GM12878 (cell line): ENCODE measurements around the gene UBR3. TPM values are rescaled to one million over a fixed set of nuclear protein-coding genes. Genes with fewer than 3 reads are reported as not detected.

Experiments
- ATAC-seq: fragments of 200-7000 bp; cut with Tn5 transposase; 3 replicates; pipeline ENCODE4 v1.9.1; 2020; ENCODE audit warnings: mild to moderate bottlenecking, moderate library complexity
- BruUV-seq: library from RNA; stranded (reverse); fragments of 400-500 nt; replicated peaks from 2 replicates; lab custom pipeline; 2021; lab: Mats Ljungman, UMichigan
- CTCF ChIA-PET: fragments of 300-600 bp; sonication (Branson Sonifier 250); formaldehyde crosslinking; extraction: SDS; loops from one replicate; lab custom pipeline; 2021; ENCODE audit warnings: inconsistent platforms; lab: Yijun Ruan, JAX
- POLR2A ChIA-PET: fragments of 350-600 bp; formaldehyde crosslinking; extraction: SDS; loops from one replicate; lab custom pipeline; 2021; ENCODE audit warnings: inconsistent platforms; lab: Charles Lee
- RAD21 ChIA-PET: fragments of 300-600 bp; sonication (Branson Sonifier 250); formaldehyde crosslinking; loops from one replicate; lab custom pipeline; 2023; ENCODE audit warnings: antibody characterized with exemption; ENCODE audit not compliant: unreplicated experiment; lab: Charles Lee
- SMC1A ChIA-PET: fragments of 300-600 bp; sonication (Branson Sonifier 250); formaldehyde crosslinking; loops from one replicate; lab custom pipeline; 2023; ENCODE audit not compliant: unreplicated experiment, uncharacterized antibody; lab: Charles Lee
- DNase-seq: peaks from one replicate; pipeline ENCODE4 v3.0.0-alpha.2; 2011; ENCODE audit warnings: low read depth, low spot score
- FAIRE-seq: peaks from 3 replicates; lab custom pipeline; 2011; peaks lifted over from hg19 to GRCh38; lab: Jason Lieb, UNC
- H2AFZ ChIP-seq: 2 replicates; pipeline ENCODE4 v1.6.0; 2011; ENCODE audit warnings: low read depth, low read length, control low read depth; ENCODE audit not compliant: control insufficient read depth
- H3K27ac ChIP-seq: 2 replicates; pipeline ENCODE4 v1.5.1; 2011; ENCODE audit warnings: control low read depth; ENCODE audit not compliant: control insufficient read depth, insufficient read depth
- H3K27me3 ChIP-seq, 2 experiments: replicated peaks in 1 of 2; 2 replicates each; pipeline versions ENCODE4 v1.6.0 to v1.6.1; 2011; ENCODE audit warnings: low read length in 1 of 2; ENCODE audit not compliant: control insufficient read depth in 2 of 2, insufficient read depth in 2 of 2
- H3K36me3 ChIP-seq, 2 experiments: 2 replicates each; pipeline ENCODE4 v1.5.1; 2011; ENCODE audit warnings: low read length in 1 of 2; ENCODE audit not compliant: control insufficient read depth in 2 of 2, insufficient read depth in 2 of 2
- H3K4me1 ChIP-seq: 2 replicates; pipeline ENCODE4 v1.6.1; 2011; ENCODE audit warnings: mild to moderate bottlenecking, low read length, moderate library complexity, mixed read lengths; ENCODE audit not compliant: control insufficient read depth, insufficient read depth
- H3K4me2 ChIP-seq: 2 replicates; pipeline ENCODE4 v1.6.0; 2011; ENCODE audit warnings: control low read depth; ENCODE audit not compliant: control insufficient read depth, insufficient read depth
- H3K4me3 ChIP-seq: fragments of 200-600 bp; sonication (generic); 2 replicates; pipeline ENCODE4 v1.5.1; 2016
- H3K79me2 ChIP-seq: 2 replicates; pipeline ENCODE4 v1.6.0; 2011; ENCODE audit warnings: low read length; ENCODE audit not compliant: control insufficient read depth, insufficient read depth
- H3K9ac ChIP-seq: 2 replicates; pipeline ENCODE4 v1.8.0; 2011; ENCODE audit warnings: low read length, control low read depth, mixed read lengths; ENCODE audit not compliant: control insufficient read depth, insufficient read depth
- H3K9me3 ChIP-seq: replicated peaks from 3 replicates; pipeline ENCODE4 v1.5.1; 2011; ENCODE audit warnings: mild to moderate bottlenecking, low read length; ENCODE audit not compliant: control insufficient read depth, insufficient read depth
- H4K20me1 ChIP-seq: 2 replicates; pipeline ENCODE4 v1.6.0; 2011; ENCODE audit not compliant: control insufficient read depth, insufficient read depth
- CEBPZ ChIP-seq: fragments of 150-350 bp; IDR thresholded peaks from 2 replicates; pipeline ENCODE4 v1.6.1; 2016; ENCODE audit warnings: low read depth, low read length
- GATAD2B ChIP-seq: fragments of 450-650 bp; conservative IDR thresholded peaks from 2 replicates; pipeline ENCODE4 v1.6.1; 2017; ENCODE audit warnings: low read depth, mild to moderate bottlenecking, moderate library complexity
- HSF1 ChIP-seq: fragments of 150-350 bp; IDR thresholded peaks from 2 replicates; pipeline ENCODE4 v1.6.1; 2014; ENCODE audit warnings: mild to moderate bottlenecking, low read depth, low read length
- MTA3 ChIP-seq: IDR thresholded peaks from 2 replicates; pipeline ENCODE4 v1.6.1; 2012; ENCODE audit warnings: low read length, inconsistent platforms, borderline replicate concordance
- MXI1 ChIP-seq: fragments of 150-350 bp; IDR thresholded peaks from 2 replicates; pipeline ENCODE4 v1.6.1; 2011; ENCODE audit warnings: low read depth, mild to moderate bottlenecking, inconsistent platforms, low read length, improper control_type of control experiment
- STAT3 ChIP-seq: IDR thresholded peaks from 2 replicates; pipeline ENCODE4 v1.6.1; 2011; ENCODE audit warnings: low read depth, low read length, improper control_type of control experiment
- TCF7 ChIP-seq: IDR thresholded peaks from 2 replicates; pipeline ENCODE4 v1.6.1; 2014; ENCODE audit warnings: antibody characterized with exemption, borderline replicate concordance
- WGBS: methylation state at CpG from one replicate; pipeline ENCODE4 v1.1.6; 2016; ENCODE audit warnings: low lambda C conversion rate; ENCODE audit not compliant: insufficient replicate concordance, insufficient coverage; ENCODE audit errors: missing lambda C conversion rate; 5-methylcytosine and 5-hydroxymethylcytosine counted together
- in situ Hi-C: fragments of 300-500 bp; cut with MboI; formaldehyde crosslinking; loops from 9 replicates; pipeline ENCODE4 v1.14.3; 2018; ENCODE audit warnings: mixed read lengths
- intact Hi-C: fragments of 100-400 bp; cut with micrococcal nuclease; formaldehyde crosslinking; loops from one replicate; pipeline ENCODE4 v1.14.2; 2022; ENCODE audit not compliant: unreplicated experiment
- polyA plus RNA-seq, 11 experiments: library from polyadenylated mRNA; depleted of rRNA in 4 of 11; unstranded in 6 of 11; stranded (reverse) in 5 of 11; fragments of >200 nt; fragmentation: Nextera tagmentation in 4 of 11; fragmentation: Illumina TruSeq in 1 of 11; extraction: Ambion mirVana in 4 of 11; extraction: Trizol in 1 of 11; gene quantifications; 1 replicate in 1 of 11; 2 replicates in 10 of 11; pipeline versions ENCODE4 v1.2.1 to v1.2.3, GENCODE V29; 2011 to 2016; ENCODE audit warnings: inconsistent platforms in 2 of 11, missing spikeins in 2 of 11, low read depth in 1 of 11
- total RNA-seq, 4 experiments: library from RNA; depleted of rRNA in 3 of 4; stranded (reverse); fragments of >200 nt in 3 of 4; fragmentation: Illumina TruSeq in 1 of 4; extraction: Trizol in 1 of 4; gene quantifications; 2 replicates each; pipeline versions ENCODE4 v1.2.1 to v1.2.3, GENCODE V29; 2013 to 2021

The UBR3 gene
- total and polyA plus RNA-seq, 10 of the 15 experiments (the other 5 are each of a cell fraction or from before 2014, with no cell fraction given): 3.8 to 22.9 (median 11.2) TPM

DNA sequence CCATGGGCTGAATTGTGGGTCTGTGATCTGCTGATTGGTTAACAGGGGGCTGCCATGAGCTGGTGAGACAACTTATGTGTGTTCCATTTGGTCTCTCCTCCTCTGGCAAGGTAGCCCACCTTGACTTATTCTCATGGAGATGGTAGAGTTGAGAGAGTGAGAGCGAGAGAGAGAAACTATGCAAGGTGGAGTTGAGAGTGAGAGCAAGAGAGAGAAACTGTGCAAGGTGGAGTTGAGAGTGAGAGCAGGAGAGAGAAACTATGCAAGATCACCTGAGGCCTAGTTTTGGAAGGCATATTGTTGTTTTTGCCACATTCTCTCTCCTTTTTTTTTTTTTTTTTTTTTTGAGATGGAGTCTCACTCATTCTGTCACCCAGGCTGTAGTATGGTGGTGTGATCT is 155.7 kb downstream of the UBR3 start:
- intact Hi-C loops: no loop called here
- SMC1A ChIA-PET: interaction anchor here (1.0 to 1.5 kb wide), 2 partner anchors 10 to 16 kb away, joined by 3 to 4 read pairs; no protein-coding TSS in a partner anchor
- no peak overlapping the region for H2AFZ ChIP-seq
- TF ChIP-seq MXI1 (no peak), STAT3 (no peak), GATAD2B (no peak), MTA3 (no peak), TCF7 (no peak), CEBPZ (no peak), HSF1 (no peak)
- TF ChIP-seq, all 136 proteins: peak for 0
- 0% methylated on average over 1 of the region's 1 CpG for WGBS
- no peak; the same call in 2 of the 3 replicates for ATAC-seq
- H3K4me2 ChIP-seq: no peak overlapping the region
- no peak overlapping the region for H3K4me3 ChIP-seq
- POLR2A ChIA-PET: no interaction called here
- no peak for DNase-seq
- RAD21 ChIA-PET: interaction anchor here (0.6 kb wide), 1 partner anchor 120 kb away, joined by 3 read pairs; no protein-coding TSS in a partner anchor
- H3K4me1 ChIP-seq: no peaks in the 10 kb centered on the region
- no peaks in the 10 kb centered on the region; a peak in 1 of 4 replicates for H3K36me3 ChIP-seq
- no peak overlapping the region for H3K9ac ChIP-seq
- no peaks in the 10 kb centered on the region for H4K20me1 ChIP-seq
- H3K27me3 ChIP-seq: no peaks in the 10 kb centered on the region
- no peaks in the 10 kb centered on the region for H3K79me2 ChIP-seq
- peak; percentile 35 for FAIRE-seq
- no TSS peak for BruUV-seq
- H3K9me3 ChIP-seq: no peaks in the 10 kb centered on the region; the same call in 2 of the 3 replicates
- CTCF ChIA-PET: no interaction called here
- no peak overlapping the region for H3K27ac ChIP-seq
- in situ Hi-C loops: no loop called here
